SK-N-SH treated with all-trans-retinoic acid at 6 μM for 48 hours (cell line): Measurements from ENCODE around the gene GPATCH2.

Source experiments
- ATAC-seq: fragments of 200-7000 bp; cut with Tn5 transposase; 3 replicates; pipeline ENCODE4 v1.9.1; 2020; ENCODE audit warnings: mild to moderate bottlenecking, moderate library complexity
- ARNTL ChIP-seq: fragments of 450-650 bp; formaldehyde crosslinking; IDR thresholded peaks from 2 replicates; pipeline ENCODE4 v1.5.0; 2020; ENCODE audit warnings: low read depth, mild to moderate bottlenecking, moderate library complexity, borderline replicate concordance
- BACH2 ChIP-seq: fragments of 250-450 bp; sonication (Bioruptor Pico); IDR thresholded peaks from 2 replicates; pipeline ENCODE4 v1.9.0; 2021; ENCODE audit warnings: mild to moderate bottlenecking, borderline replicate concordance
- CSDC2 ChIP-seq: fragments of 250-450 bp; sonication (Bioruptor Pico); IDR thresholded peaks from 2 replicates; pipeline ENCODE4 v1.5.0; 2020; ENCODE audit warnings: mild to moderate bottlenecking, moderate library complexity
- ESRRG ChIP-seq: fragments of 250-450 bp; sonication (Bioruptor Pico); IDR thresholded peaks from 2 replicates; pipeline ENCODE4 v1.6.1; 2021; ENCODE audit warnings: mild to moderate bottlenecking
- ISL1 ChIP-seq: fragments of 250-450 bp; sonication (Bioruptor Pico); IDR thresholded peaks from 2 replicates; pipeline ENCODE4 v2.1.2; 2022; ENCODE audit warnings: mild to moderate bottlenecking, moderate library complexity
- OSR1 ChIP-seq: fragments of 250-450 bp; sonication (Bioruptor Pico); IDR thresholded peaks from 2 replicates; pipeline ENCODE4 v1.8.0; 2022; ENCODE audit warnings: moderate library complexity, mild to moderate bottlenecking, inconsistent platforms
- PPARA ChIP-seq: fragments of 250-450 bp; sonication (Bioruptor Pico); IDR thresholded peaks from 2 replicates; pipeline ENCODE4 v1.5.0; 2020; ENCODE audit warnings: mild to moderate bottlenecking, borderline replicate concordance
- RARB ChIP-seq: fragments of 250-450 bp; sonication (Bioruptor Pico); IDR thresholded peaks from 2 replicates; pipeline ENCODE4 v1.8.0; 2021; ENCODE audit warnings: mild to moderate bottlenecking, moderate library complexity
- SNAI2 ChIP-seq: fragments of 250-450 bp; sonication (Bioruptor Pico); IDR thresholded peaks from 2 replicates; pipeline ENCODE4 v1.5.0; 2020; ENCODE audit warnings: mild to moderate bottlenecking, moderate library complexity
- TCF4 ChIP-seq: fragments of 250-450 bp; sonication (Bioruptor Pico); IDR thresholded peaks from 2 replicates; pipeline ENCODE4 v1.8.0; 2021; ENCODE audit warnings: mild to moderate bottlenecking, moderate library complexity, borderline replicate concordance
- TOX ChIP-seq: fragments of 250-450 bp; sonication (Bioruptor Pico); IDR thresholded peaks from 2 replicates; pipeline ENCODE4 v1.8.0; 2021; ENCODE audit warnings: mild to moderate bottlenecking, moderate library complexity, borderline replicate concordance
- ZC3H10 ChIP-seq: fragments of 250-450 bp; sonication (Bioruptor Pico); IDR thresholded peaks from 2 replicates; pipeline ENCODE4 v1.5.1; 2021; ENCODE audit warnings: mild to moderate bottlenecking, moderate library complexity
- ZFP3 ChIP-seq: fragments of 250-450 bp; sonication (Bioruptor Pico); IDR thresholded peaks from 2 replicates; pipeline ENCODE4 v1.5.0; 2020; ENCODE audit warnings: mild to moderate bottlenecking, moderate library complexity
- ZFP30 ChIP-seq: fragments of 450-650 bp; formaldehyde crosslinking; IDR thresholded peaks from 2 replicates; pipeline ENCODE4 v1.5.0; 2022; ENCODE audit warnings: mild to moderate bottlenecking, moderate library complexity
- ZNF565 ChIP-seq: fragments of 450-650 bp; formaldehyde crosslinking; conservative IDR thresholded peaks from 2 replicates; pipeline ENCODE4 v1.5.0; 2020; ENCODE audit warnings: low read depth, mild to moderate bottlenecking, moderate library complexity
- ZNF70 ChIP-seq: fragments of 450-650 bp; formaldehyde crosslinking; IDR thresholded peaks from 2 replicates; pipeline ENCODE4 v1.5.0; 2020; ENCODE audit warnings: mild to moderate bottlenecking, moderate library complexity
- ZNF8 ChIP-seq: fragments of 450-650 bp; formaldehyde crosslinking; IDR thresholded peaks from 2 replicates; pipeline ENCODE4 v1.5.0; 2020; ENCODE audit warnings: mild to moderate bottlenecking, moderate library complexity
- TF ChIP-seq, protein P1 (sequence below): fragments of 250-450 bp; sonication (Bioruptor Pico); IDR thresholded peaks from 2 replicates; pipeline ENCODE4 v1.8.0; 2021; ENCODE audit warnings: low read depth, mild to moderate bottlenecking, moderate library complexity, borderline replicate concordance
- TF ChIP-seq, protein P2 (sequence below): fragments of 250-450 bp; sonication (Bioruptor Pico); IDR thresholded peaks from 2 replicates; pipeline ENCODE4 v1.5.0; 2020; ENCODE audit warnings: mild to moderate bottlenecking, moderate library complexity
- TF ChIP-seq, protein P3 (sequence below): fragments of 250-450 bp; sonication (Bioruptor Pico); IDR thresholded peaks from 2 replicates; pipeline ENCODE4 v1.8.0; 2020; ENCODE audit warnings: mild to moderate bottlenecking, moderate library complexity, borderline replicate concordance
- TF ChIP-seq, protein P4 (sequence below): fragments of 250-450 bp; sonication (Bioruptor Pico); IDR thresholded peaks from 2 replicates; pipeline ENCODE4 v1.5.1; 2020; ENCODE audit warnings: low read depth, mild to moderate bottlenecking, moderate library complexity

The GPATCH2 gene

DNA sequence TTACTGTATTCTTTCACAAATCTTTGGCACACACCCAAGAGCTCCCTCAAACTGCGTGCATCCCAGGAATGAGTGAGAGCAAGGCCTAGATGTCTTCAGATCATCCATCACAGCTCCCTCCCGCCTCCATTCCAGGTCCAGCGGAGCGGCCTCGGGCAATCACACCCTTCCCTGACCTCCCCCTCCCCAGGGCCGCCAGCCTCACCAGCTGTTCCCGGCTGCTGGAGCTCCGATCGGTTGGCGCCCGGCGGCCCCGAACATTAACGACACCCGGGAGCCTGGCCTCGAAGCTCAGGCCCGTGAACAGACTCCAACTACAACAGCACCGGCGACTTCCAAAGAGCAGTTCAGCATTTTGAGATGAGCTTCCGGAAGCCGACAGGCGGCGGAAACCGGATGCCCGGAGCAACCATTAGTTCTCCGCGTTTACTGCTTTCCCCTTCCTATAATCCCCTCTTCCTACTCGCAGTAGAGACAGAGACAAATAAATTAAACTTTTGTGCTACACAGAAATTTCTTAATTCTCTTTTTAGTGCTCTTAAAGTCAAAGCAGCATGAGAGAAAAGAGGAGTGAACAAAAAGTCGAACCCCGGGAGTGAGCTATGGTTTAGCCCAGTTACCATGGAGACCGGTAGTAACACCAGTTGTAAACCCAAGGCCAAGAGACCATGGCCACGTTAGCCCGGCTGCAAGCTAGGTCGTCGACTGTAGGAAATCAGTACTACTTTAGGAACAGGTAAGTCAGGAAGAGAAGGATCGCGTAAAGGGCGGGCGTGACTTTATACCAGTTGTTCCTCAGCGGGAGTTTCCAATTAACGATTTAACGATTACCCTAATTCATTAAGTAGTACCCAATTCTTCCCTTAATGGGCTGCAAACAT, at the start of gene GPATCH2, which contains the start of gene SPATA17:
Gene GPATCH2 (minus strand): TSS at position 380 of the 881 bp plus-strand sequence. CDS start 119 bp downstream, at position 261.
Gene SPATA17 (plus strand): TSS at position 634 of the 881 bp plus-strand sequence. CDS start 35 bp downstream, at position 669.
- TF ChIP-seq, protein P1, sequence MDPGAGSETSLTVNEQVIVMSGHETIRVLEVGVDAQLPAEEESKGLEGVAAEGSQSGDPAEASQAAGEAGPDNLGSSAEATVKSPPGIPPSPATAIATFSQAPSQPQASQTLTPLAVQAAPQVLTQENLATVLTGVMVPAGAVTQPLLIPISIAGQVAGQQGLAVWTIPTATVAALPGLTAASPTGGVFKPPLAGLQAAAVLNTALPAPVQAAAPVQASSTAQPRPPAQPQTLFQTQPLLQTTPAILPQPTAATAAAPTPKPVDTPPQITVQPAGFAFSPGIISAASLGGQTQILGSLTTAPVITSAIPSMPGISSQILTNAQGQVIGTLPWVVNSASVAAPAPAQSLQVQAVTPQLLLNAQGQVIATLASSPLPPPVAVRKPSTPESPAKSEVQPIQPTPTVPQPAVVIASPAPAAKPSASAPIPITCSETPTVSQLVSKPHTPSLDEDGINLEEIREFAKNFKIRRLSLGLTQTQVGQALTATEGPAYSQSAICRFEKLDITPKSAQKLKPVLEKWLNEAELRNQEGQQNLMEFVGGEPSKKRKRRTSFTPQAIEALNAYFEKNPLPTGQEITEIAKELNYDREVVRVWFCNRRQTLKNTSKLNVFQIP = peak; percentile 23; the same call in 1 of the 2 replicates
- no peak for TF ChIP-seq PPARA
- 0 out of 2 replicates have a peak, but pooled peaks have one; percentile 41 for TF ChIP-seq RARB (CRISPR knock-in tag)
- TF ChIP-seq, all 23 proteins: peak for 2
- peak; percentile 96 for ATAC-seq

DNA sequence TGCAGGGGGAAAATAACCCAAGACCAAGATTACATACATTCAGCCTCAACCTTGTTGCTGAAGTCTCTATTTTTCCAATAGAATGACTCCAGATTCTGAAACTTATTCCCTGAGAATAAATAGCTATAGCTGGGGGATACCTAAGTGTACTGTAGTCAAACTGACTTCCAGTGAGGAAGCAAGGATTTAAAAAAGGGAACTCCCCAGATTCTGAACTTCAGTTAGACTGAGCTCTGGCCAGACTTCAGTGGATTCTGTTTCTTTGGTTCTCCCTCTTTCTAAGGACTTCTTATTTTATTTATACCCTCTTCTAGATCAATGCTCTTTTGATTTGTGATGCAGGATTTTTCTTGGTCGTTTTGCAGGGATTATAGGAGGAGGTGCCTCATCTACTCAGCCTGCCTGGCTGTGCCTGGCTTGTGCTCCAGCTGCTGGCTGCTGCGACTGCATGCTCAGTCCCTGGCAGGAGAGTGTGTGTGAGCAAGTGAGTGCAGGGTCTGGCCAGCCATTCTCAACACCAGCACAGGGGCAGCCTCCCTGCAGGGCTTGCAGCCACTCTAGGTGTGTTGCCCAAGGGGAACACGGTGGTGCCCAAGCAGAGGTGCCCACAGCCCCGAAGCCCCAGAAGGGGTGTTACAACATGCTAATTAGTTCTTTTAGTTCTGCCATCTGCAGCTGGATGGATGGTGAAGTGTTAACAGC, 43.3 kb upstream of the GPATCH2 start:
- no peak for ATAC-seq
- no peak for TF ChIP-seq ZNF8 (CRISPR knock-in tag)
- no peak for TF ChIP-seq PPARA
- no peak for TF ChIP-seq OSR1 (CRISPR knock-in tag)
- no peak for TF ChIP-seq ESRRG (CRISPR knock-in tag)
- TF ChIP-seq RARB (CRISPR knock-in tag) = no peak
- TF ChIP-seq CSDC2 (CRISPR knock-in tag) = no peak
- TF ChIP-seq ZNF70 (CRISPR knock-in tag) = no peak
- no peak for TF ChIP-seq ARNTL (CRISPR knock-in tag)
- TF ChIP-seq, protein P2, sequence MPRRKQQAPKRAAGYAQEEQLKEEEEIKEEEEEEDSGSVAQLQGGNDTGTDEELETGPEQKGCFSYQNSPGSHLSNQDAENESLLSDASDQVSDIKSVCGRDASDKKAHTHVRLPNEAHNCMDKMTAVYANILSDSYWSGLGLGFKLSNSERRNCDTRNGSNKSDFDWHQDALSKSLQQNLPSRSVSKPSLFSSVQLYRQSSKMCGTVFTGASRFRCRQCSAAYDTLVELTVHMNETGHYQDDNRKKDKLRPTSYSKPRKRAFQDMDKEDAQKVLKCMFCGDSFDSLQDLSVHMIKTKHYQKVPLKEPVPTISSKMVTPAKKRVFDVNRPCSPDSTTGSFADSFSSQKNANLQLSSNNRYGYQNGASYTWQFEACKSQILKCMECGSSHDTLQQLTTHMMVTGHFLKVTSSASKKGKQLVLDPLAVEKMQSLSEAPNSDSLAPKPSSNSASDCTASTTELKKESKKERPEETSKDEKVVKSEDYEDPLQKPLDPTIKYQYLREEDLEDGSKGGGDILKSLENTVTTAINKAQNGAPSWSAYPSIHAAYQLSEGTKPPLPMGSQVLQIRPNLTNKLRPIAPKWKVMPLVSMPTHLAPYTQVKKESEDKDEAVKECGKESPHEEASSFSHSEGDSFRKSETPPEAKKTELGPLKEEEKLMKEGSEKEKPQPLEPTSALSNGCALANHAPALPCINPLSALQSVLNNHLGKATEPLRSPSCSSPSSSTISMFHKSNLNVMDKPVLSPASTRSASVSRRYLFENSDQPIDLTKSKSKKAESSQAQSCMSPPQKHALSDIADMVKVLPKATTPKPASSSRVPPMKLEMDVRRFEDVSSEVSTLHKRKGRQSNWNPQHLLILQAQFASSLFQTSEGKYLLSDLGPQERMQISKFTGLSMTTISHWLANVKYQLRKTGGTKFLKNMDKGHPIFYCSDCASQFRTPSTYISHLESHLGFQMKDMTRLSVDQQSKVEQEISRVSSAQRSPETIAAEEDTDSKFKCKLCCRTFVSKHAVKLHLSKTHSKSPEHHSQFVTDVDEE = no peak
- TF ChIP-seq TCF4 (CRISPR knock-in tag) = no peak
- TF ChIP-seq ZFP30 (CRISPR knock-in tag) = no peak
- TF ChIP-seq ISL1 (CRISPR knock-in tag) = no peak
- TF ChIP-seq, protein P1 = no peak
- TF ChIP-seq ZNF565 (CRISPR knock-in tag) = no peak
- TF ChIP-seq ZC3H10 (CRISPR knock-in tag) = no peak

DNA sequence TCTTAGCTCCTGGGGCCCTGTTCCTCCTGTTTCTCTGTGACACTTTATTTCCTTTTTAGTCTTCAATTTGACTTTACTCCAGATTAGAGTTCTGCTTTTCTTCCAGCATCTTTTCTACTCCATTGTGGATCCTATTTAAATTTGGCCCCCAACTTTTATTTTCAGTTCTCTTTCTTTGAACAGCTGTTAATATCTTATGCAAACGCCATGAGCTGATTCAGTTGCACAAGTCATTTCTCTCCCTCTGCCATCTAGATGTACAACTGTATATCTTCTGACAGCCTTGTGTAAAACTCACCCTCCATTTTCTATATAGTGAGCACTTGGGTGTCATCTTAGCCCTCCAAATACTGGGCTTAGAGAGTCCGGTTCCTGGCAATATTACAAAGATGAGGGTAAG, 42.5 kb upstream of the GPATCH2 start:
- ATAC-seq = no peak
- no peak for TF ChIP-seq BACH2 (CRISPR knock-in tag)
- TF ChIP-seq ISL1 (CRISPR knock-in tag) = no peak
- TF ChIP-seq RARB (CRISPR knock-in tag) = no peak
- no peak for TF ChIP-seq CSDC2 (CRISPR knock-in tag)
- TF ChIP-seq, protein P2 = no peak
- TF ChIP-seq ZFP3 (CRISPR knock-in tag) = no peak
- TF ChIP-seq ARNTL (CRISPR knock-in tag) = no peak
- TF ChIP-seq OSR1 (CRISPR knock-in tag) = no peak
- TF ChIP-seq, protein P3, sequence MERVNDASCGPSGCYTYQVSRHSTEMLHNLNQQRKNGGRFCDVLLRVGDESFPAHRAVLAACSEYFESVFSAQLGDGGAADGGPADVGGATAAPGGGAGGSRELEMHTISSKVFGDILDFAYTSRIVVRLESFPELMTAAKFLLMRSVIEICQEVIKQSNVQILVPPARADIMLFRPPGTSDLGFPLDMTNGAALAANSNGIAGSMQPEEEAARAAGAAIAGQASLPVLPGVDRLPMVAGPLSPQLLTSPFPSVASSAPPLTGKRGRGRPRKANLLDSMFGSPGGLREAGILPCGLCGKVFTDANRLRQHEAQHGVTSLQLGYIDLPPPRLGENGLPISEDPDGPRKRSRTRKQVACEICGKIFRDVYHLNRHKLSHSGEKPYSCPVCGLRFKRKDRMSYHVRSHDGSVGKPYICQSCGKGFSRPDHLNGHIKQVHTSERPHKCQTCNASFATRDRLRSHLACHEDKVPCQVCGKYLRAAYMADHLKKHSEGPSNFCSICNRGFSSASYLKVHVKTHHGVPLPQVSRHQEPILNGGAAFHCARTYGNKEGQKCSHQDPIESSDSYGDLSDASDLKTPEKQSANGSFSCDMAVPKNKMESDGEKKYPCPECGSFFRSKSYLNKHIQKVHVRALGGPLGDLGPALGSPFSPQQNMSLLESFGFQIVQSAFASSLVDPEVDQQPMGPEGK (CRISPR knock-in tag) = no peak
- TF ChIP-seq TOX (CRISPR knock-in tag) = no peak
- TF ChIP-seq, protein P4, sequence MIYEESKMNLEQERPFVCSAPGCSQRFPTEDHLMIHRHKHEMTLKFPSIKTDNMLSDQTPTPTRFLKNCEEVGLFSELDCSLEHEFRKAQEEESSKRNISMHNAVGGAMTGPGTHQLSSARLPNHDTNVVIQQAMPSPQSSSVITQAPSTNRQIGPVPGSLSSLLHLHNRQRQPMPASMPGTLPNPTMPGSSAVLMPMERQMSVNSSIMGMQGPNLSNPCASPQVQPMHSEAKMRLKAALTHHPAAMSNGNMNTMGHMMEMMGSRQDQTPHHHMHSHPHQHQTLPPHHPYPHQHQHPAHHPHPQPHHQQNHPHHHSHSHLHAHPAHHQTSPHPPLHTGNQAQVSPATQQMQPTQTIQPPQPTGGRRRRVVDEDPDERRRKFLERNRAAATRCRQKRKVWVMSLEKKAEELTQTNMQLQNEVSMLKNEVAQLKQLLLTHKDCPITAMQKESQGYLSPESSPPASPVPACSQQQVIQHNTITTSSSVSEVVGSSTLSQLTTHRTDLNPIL (CRISPR knock-in tag) = no peak
- TF ChIP-seq ZFP30 (CRISPR knock-in tag) = no peak
- TF ChIP-seq SNAI2 (CRISPR knock-in tag) = no peak
- TF ChIP-seq, protein P1 = no peak
- no peak for TF ChIP-seq ZNF8 (CRISPR knock-in tag)
- TF ChIP-seq, all 23 proteins: peak for 0
